Inflammatory macrophage treated with lipopolysaccharide for 4 hours (primary cell): ENCODE data around the gene PLXNB2.

ENCODE experiments used
- DNase-seq: peaks from one replicate; pipeline ENCODE4 v3.0.0-alpha.2; 2020

The PLXNB2 gene

GRCh38 chr22:50249341-50250248 is 57.9 kb downstream of the PLXNB2 start:
- DNase-seq: no peak

GRCh38 chr22:50248196-50249081 is 59.0 kb downstream of the PLXNB2 start:
- no peak for DNase-seq

- DNase-seq: peak; percentile 49
Measured at GRCh38 chr22:50247748-50248147, 59.7 kb downstream of the PLXNB2 start.

- no peak for DNase-seq
Measured at GRCh38 chr22:50246242-50247175, 60.9 kb downstream of the PLXNB2 start.

- DNase-seq: no peak
Measured at GRCh38 chr22:50245214-50246072, 62.0 kb downstream of the PLXNB2 start.

GRCh38 chr22:50244420-50245213 is 62.8 kb downstream of the PLXNB2 start, which contains the start of gene TUBGCP6:
Gene TUBGCP6, minus strand, starts transcription at chr22:50245023. Its CDS starts 564 bp downstream, at chr22:50244459.
- DNase-seq: peak; percentile 95

GRCh38 chr22:50243685-50244419 is 63.6 kb downstream of the PLXNB2 start:
- DNase-seq: no peak

- DNase-seq: no peak
Measured at GRCh38 chr22:50242406-50242949, 65.0 kb downstream of the PLXNB2 start.

GRCh38 chr22:50238755-50239154 is 68.7 kb downstream of the PLXNB2 start:
- no peak for DNase-seq

GRCh38 chr22:50236731-50237409 is 70.6 kb downstream of the PLXNB2 start:
- DNase-seq: peak; percentile 9

GRCh38 chr22:50233223-50233622 is 74.2 kb downstream of the PLXNB2 start:
- no peak for DNase-seq

GRCh38 chr22:50232481-50233151 is 74.8 kb downstream of the PLXNB2 start:
- DNase-seq: no peak

GRCh38 chr22:50229370-50229769 is 78.1 kb downstream of the PLXNB2 start:
- DNase-seq: no peak

- no peak for DNase-seq
Measured at GRCh38 chr22:50228366-50228765, 79.1 kb downstream of the PLXNB2 start.

GRCh38 chr22:50227579-50228215 is 79.7 kb downstream of the PLXNB2 start:
- no peak for DNase-seq

- no peak for DNase-seq
Measured at GRCh38 chr22:50226875-50227165, 80.6 kb downstream of the PLXNB2 start.

- DNase-seq: no peak
Measured at GRCh38 chr22:50226063-50226874, 81.2 kb downstream of the PLXNB2 start.
